Activated CD4-positive, alpha-beta T cell treated with anti-CD3 and anti-CD28 coated beads for 36 hours (primary cell): ENCODE results near the gene CD34. TPM values are rescaled to one million over a fixed set of nuclear protein-coding genes. Genes with fewer than 3 reads are reported as not detected.

Experiments
- ATAC-seq: fragments of 200-7000 bp; cut with Tn5 transposase; one replicate; pipeline ENCODE4 v1.10.0; 2021; ENCODE audit warnings: mild to moderate bottlenecking, moderate library complexity
- CTCF ChIA-PET: fragments of 350-600 bp; sonication (Branson Sonifier 250); formaldehyde crosslinking; loops from one replicate; lab custom pipeline; 2021; ENCODE audit warnings: antibody characterized with exemption; lab: Charles Lee
- POLR2A ChIA-PET: fragments of 350-600 bp; sonication (Branson Sonifier 250); formaldehyde crosslinking; loops from one replicate; lab custom pipeline; 2021; ENCODE audit warnings: antibody characterized with exemption, inconsistent platforms; lab: Charles Lee
- DNase-seq: peaks from one replicate; pipeline ENCODE4 v3.0.0-alpha.2; 2020
- H3K27ac Mint-ChIP-seq: one replicate; pipeline ENCODE4 v1.8.0; 2021; ENCODE audit warnings: mixed read lengths
- H3K27me3 Mint-ChIP-seq: one replicate; pipeline ENCODE4 v1.8.0; 2021; ENCODE audit warnings: mixed read lengths
- H3K36me3 Mint-ChIP-seq: one replicate; pipeline ENCODE4 v1.8.0; 2021; ENCODE audit warnings: low read depth, mixed read lengths
- H3K4me1 Mint-ChIP-seq: one replicate; pipeline ENCODE4 v1.8.0; 2021; ENCODE audit warnings: mixed read lengths
- H3K4me3 Mint-ChIP-seq: one replicate; pipeline ENCODE4 v1.8.0; 2021; ENCODE audit warnings: mild to moderate bottlenecking, moderate library complexity, mixed read lengths
- H3K9me3 Mint-ChIP-seq: one replicate; pipeline ENCODE4 v1.8.0; 2021; ENCODE audit warnings: low read depth, mixed read lengths
- intact Hi-C, 2 experiments: fragments of 100-400 bp; cut with DNase I in 1 of 2; cut with micrococcal nuclease in 1 of 2; formaldehyde crosslinking; loops; one replicate each; pipeline versions ENCODE4 v1.14.2 to v1.15.1; 2022 to 2024; cut with DNase I, micrococcal nuclease
- total RNA-seq, 2 experiments: library from RNA; stranded (reverse); gene quantifications; one replicate each; pipeline ENCODE4 v1.2.3, GENCODE V29; 2021

Gene CD34
- total RNA-seq, 2 experiments from 2014 or later = 0.02 to 0.04 TPM

- H3K9me3 Mint-ChIP-seq = no peaks in the 10 kb centered on the region
- H3K27me3 Mint-ChIP-seq = no peaks in the 10 kb centered on the region
- H3K27ac Mint-ChIP-seq = peak overlapping the region; percentile 88
- ChIA-PET CTCF (interaction anchor here (0.7 to 17.2 kb wide), 11 partner anchors 9 to 180 kb away, joined by 3 to 297 read pairs (median 3); no protein-coding TSS in a partner anchor), POLR2A (no interaction called here)
- H3K4me1 Mint-ChIP-seq = peaks cover 56% of the 10 kb centered on the region
- intact Hi-C loops = loop anchor here in 1 of 2 experiments (5.0 kb wide), 1 partner anchor 1954 kb away; the partner anchor contains the start of gene UTP25
- ATAC-seq (peak; percentile 42), DNase-seq (peak; percentile 63)
- H3K4me3 Mint-ChIP-seq = peak overlapping the region; percentile 59
- no peaks in the 10 kb centered on the region for H3K36me3 Mint-ChIP-seq
Observed at GRCh38 chr1:207873055-207873890, 37.7 kb downstream of the CD34 start.

- ATAC-seq (no peak), DNase-seq (no peak)
- ChIA-PET POLR2A (no interaction called here), CTCF (interaction anchor here (0.7 to 17.2 kb wide), 10 partner anchors 12 to 179 kb away, joined by 3 to 297 read pairs (median 4); no protein-coding TSS in a partner anchor)
- intact Hi-C loops = loop anchor here in 1 of 2 experiments (5.0 kb wide), 1 partner anchor 1955 kb away; the partner anchor contains the start of gene UTP25
- no peaks in the 10 kb centered on the region for H3K27me3 Mint-ChIP-seq
- H3K36me3 Mint-ChIP-seq = peaks cover 3% of the 10 kb centered on the region
- H3K4me3 Mint-ChIP-seq = peak overlapping the region; percentile 59
- peak overlapping the region; percentile 88 for H3K27ac Mint-ChIP-seq
- H3K4me1 Mint-ChIP-seq = peaks cover 59% of the 10 kb centered on the region
- H3K9me3 Mint-ChIP-seq = no peaks in the 10 kb centered on the region
Observed at GRCh38 chr1:207872621-207873020, 38.3 kb downstream of the CD34 start.

DNA sequence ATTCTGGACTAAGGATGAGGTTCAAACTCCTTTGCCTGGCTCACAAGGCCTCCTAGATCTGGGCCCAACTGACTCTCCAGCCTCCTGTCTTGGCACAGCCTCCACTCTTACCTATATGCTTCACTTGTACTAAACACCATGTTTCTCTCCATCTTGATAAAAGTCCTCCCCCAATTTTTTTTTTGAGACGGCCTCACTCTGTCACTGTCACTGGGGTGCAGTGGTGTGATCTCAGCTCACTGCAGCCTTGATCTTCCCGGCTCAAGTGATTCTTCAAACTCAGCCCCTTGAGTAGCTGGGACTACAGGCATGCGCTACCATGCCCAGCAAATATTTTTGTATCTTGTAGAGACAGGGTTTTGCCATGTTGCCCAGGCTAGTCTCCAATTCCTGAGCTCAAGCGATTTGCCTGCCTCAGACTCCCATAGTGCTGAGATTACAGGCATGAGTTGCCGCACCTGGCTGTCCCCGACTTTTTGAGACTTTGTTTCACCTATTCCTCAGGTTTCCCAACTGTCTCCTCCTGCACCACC is 39.7 kb downstream of the CD34 start:
- no peaks in the 10 kb centered on the region for H3K9me3 Mint-ChIP-seq
- no peaks in the 10 kb centered on the region for H3K27me3 Mint-ChIP-seq
- intact Hi-C loops = loop anchor here in 1 of 2 experiments (5.0 kb wide), 1 partner anchor 1956 kb away; the partner anchor contains the start of gene UTP25
- peak overlapping the region; percentile 94 for H3K27ac Mint-ChIP-seq
- ChIA-PET CTCF (interaction anchor here (0.6 to 17.2 kb wide), 5 partner anchors 13 to 961 kb away, joined by 3 to 297 read pairs (median 3); no protein-coding TSS in a partner anchor), POLR2A (no interaction called here)
- peaks cover 15% of the 10 kb centered on the region for H3K36me3 Mint-ChIP-seq
- DNase-seq (no peak), ATAC-seq (no peak)
- peaks cover 73% of the 10 kb centered on the region for H3K4me1 Mint-ChIP-seq
- H3K4me3 Mint-ChIP-seq = no peak overlapping the region

DNA sequence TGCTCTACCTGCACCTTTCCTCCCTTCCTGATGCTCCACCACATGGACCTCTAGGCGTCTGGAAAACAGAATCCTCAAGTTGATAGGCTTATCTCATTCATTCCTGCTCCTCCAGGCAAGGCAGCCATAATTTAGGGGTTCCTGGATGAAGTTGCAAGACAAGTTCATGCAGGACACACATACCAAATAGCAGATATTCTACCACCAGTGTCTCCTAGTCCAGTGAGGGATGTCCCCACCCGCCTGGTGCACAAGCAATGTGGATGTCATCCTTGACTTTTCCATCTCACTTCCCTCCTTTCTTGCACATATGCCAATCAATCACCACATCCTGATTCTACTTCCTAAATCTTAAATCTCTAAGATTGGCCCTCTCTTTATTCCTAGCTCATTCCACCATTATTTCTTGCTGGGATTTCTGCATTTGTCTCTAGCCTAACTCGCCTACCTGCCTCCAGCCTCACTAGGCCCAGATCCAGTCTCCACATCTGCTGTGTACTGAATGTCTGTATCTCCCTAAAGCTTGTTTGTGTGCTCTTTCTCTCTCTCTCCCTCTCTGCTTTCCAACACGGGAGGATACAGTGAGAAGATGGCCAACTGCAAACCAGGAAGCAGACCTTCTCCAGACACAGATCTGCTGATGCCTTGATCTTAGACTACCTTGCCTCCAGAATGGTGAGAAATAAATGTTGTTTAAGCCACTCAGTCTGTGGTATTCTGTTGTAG is 40.5 kb downstream of the CD34 start:
- Mint-ChIP-seq H3K4me1 (peaks cover 76% of the 10 kb centered on the region), H3K9me3 (no peaks in the 10 kb centered on the region), H3K27ac (peak overlapping the region; percentile 94), H3K27me3 (no peaks in the 10 kb centered on the region), H3K36me3 (peaks cover 21% of the 10 kb centered on the region), H3K4me3 (peak overlapping the region; percentile 76)
- POLR2A ChIA-PET = interaction anchor here (0.5 kb wide), 1 partner anchor 73 kb away, joined by 3 read pairs; no protein-coding TSS in a partner anchor
- DNase-seq (no peak), ATAC-seq (no peak)
- CTCF ChIA-PET = interaction anchor here (0.6 to 17.2 kb wide), 7 partner anchors 14 to 961 kb away, joined by 3 to 297 read pairs (median 3); no protein-coding TSS in a partner anchor
- intact Hi-C loops = loop anchor here in 1 of 2 experiments (5.0 kb wide), 1 partner anchor 1957 kb away; the partner anchor contains the start of gene UTP25

GRCh38 chr1:207869859-207870258 is 41.1 kb downstream of the CD34 start:
- ChIA-PET POLR2A (interaction anchor here (0.6 kb wide), 1 partner anchor 12 kb away, joined by 3 read pairs; no protein-coding TSS in a partner anchor), CTCF (interaction anchor here (0.6 to 17.2 kb wide), 10 partner anchors 15 to 93 kb away, joined by 3 to 297 read pairs (median 7); partner anchors contain the start of gene CD34)
- H3K4me1 Mint-ChIP-seq = peaks cover 79% of the 10 kb centered on the region
- DNase-seq (no peak), ATAC-seq (no peak)
- no peaks in the 10 kb centered on the region for H3K27me3 Mint-ChIP-seq
- H3K27ac Mint-ChIP-seq = peak overlapping the region; percentile 94
- H3K4me3 Mint-ChIP-seq = peak overlapping the region; percentile 76
- H3K9me3 Mint-ChIP-seq = no peaks in the 10 kb centered on the region
- H3K36me3 Mint-ChIP-seq = peaks cover 25% of the 10 kb centered on the region
- intact Hi-C loops = loop anchor here (1.0 to 10.0 kb wide), 8 partner anchors 13 to 1957 kb away; partner anchors contain the start of genes CD46 (in 1 of the 2), PFKFB2 (in 1 of the 2), TRAF3IP3 (in 1 of the 2) and UTP25 (in 1 of the 2)

- DNase-seq (peak; percentile 82), ATAC-seq (peak; percentile 49)
- Mint-ChIP-seq H3K4me1 (peaks cover 84% of the 10 kb centered on the region), H3K27ac (peak overlapping the region; percentile 94), H3K4me3 (peak overlapping the region; percentile 90), H3K27me3 (no peaks in the 10 kb centered on the region), H3K9me3 (no peaks in the 10 kb centered on the region), H3K36me3 (peaks cover 29% of the 10 kb centered on the region)
- POLR2A ChIA-PET = interaction anchor here (0.5 to 2.6 kb wide), 6 partner anchors 11 to 72 kb away, joined by 3 to 19 read pairs (median 6); no protein-coding TSS in a partner anchor
- CTCF ChIA-PET = interaction anchor here (0.8 to 17.2 kb wide), 15 partner anchors 9 to 94 kb away, joined by 3 to 297 read pairs (median 5); partner anchors contain the start of gene CD34
- intact Hi-C loops = loop anchor here (1.0 to 10.0 kb wide), 7 partner anchors 14 to 1886 kb away; partner anchors contain the start of genes CD46 (in 1 of the 2), PFKFB2 (in 1 of the 2), TRAF3IP3 (in 1 of the 2) and YOD1 (in 1 of the 2)
Observed at GRCh38 chr1:207868774-207869721, 41.9 kb downstream of the CD34 start.

DNA sequence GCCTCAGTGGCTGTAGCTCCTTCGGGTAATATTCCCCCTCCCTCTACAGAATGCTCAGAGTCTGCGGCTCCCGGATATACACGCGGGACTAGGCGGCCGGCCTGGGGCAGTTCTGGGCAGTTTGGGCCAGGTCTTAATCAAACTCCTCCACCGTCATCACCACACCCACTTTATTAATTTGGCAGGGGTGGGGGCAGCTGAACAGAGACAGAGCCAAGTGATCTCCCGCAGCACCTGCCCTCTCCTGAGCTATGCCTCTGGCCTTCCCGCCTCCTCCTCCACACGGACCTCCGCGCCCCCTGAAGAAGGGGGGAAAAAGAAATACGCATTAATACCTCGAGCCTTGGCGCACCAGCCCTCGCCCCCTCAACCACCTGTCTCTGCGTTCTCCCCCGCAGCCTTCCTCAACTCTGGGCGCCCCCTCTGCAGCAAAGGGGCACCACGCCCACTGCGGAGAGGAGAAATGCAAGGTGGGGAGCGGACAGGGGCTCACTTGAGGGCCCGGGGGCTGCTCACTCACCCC is 42.6 kb downstream of the CD34 start:
- Mint-ChIP-seq H3K4me1 (peaks cover 82% of the 10 kb centered on the region), H3K4me3 (peak overlapping the region; percentile 90), H3K9me3 (no peaks in the 10 kb centered on the region), H3K27ac (peak overlapping the region; percentile 89), H3K36me3 (peaks cover 33% of the 10 kb centered on the region), H3K27me3 (no peaks in the 10 kb centered on the region)
- POLR2A ChIA-PET = interaction anchor here (0.5 to 2.6 kb wide), 6 partner anchors 12 to 71 kb away, joined by 3 to 19 read pairs (median 6); no protein-coding TSS in a partner anchor
- peak; percentile 18 for ATAC-seq
- DNase-seq = peak; percentile 66
- CTCF ChIA-PET = interaction anchor here (0.7 to 17.2 kb wide), 16 partner anchors 9 to 184 kb away, joined by 3 to 297 read pairs (median 5); partner anchors contain the start of gene CD34
- intact Hi-C loops = loop anchor here in 1 of 2 experiments (2.0 to 10.0 kb wide), 4 partner anchors 20 to 1886 kb away; partner anchors contain the start of genes CD46, PFKFB2, TRAF3IP3 and YOD1

DNA sequence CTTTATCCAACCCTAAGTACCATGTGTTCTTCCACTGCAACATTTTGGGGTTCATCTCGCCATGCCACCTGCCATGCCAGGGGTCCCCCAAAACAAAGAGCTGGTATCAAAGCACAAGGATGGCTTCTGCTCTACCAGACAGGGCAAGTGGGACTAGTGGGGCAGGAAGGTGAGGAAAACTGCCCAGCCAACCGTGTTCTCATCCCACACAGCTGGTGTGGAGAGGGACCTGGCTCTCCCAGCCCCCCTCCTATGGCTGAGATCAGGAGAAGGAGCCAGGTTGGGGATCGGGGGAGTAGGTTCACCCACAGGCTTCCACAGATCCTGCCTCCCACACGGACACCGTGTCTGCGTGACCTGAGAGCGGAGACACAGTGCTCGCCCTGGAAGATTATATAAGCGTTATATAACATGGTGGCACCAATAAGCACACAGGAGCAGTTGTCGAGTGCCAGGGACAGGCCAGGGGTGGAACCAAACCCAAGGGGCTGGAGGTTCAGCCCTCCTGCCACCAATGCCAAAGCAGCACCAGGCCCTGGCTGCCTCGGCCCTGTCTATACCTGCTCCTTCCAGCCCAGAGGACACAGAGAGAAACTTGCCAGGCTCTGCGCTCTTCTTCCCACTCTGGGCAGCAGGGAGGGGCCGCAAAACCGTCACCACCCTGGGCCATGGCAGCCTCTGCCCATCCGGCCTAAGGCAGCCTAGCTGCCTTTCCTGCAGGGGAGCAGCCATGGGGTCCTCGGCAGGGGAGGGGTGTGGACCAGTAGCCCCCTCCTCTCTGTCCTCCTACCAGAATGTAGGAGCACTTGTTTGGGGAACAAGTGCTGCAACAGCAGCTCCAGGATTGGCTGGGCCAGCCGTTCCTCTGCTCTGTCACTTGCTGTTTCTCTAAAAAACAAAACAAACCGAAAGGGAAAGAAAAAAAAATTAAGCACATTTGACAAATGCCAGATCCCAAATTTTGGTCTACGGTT is 43.5 kb downstream of the CD34 start:
- peak overlapping the region; percentile 89 for H3K27ac Mint-ChIP-seq
- H3K36me3 Mint-ChIP-seq = peaks cover 42% of the 10 kb centered on the region
- H3K27me3 Mint-ChIP-seq = no peaks in the 10 kb centered on the region
- H3K4me3 Mint-ChIP-seq = peak overlapping the region; percentile 90
- H3K4me1 Mint-ChIP-seq = peaks cover 82% of the 10 kb centered on the region
- intact Hi-C loops = loop anchor here (2.0 to 10.0 kb wide), 5 partner anchors 15 to 1887 kb away; partner anchors contain the start of genes CD46 (in 1 of the 2), PFKFB2 (in 1 of the 2), TRAF3IP3 (in 1 of the 2) and YOD1 (in 1 of the 2)
- H3K9me3 Mint-ChIP-seq = no peaks in the 10 kb centered on the region
- peak; percentile 17 for ATAC-seq
- ChIA-PET POLR2A (interaction anchor here (0.7 to 2.6 kb wide), 6 partner anchors 11 to 44 kb away, joined by 3 to 19 read pairs (median 5); no protein-coding TSS in a partner anchor), CTCF (interaction anchor here (0.6 to 17.2 kb wide), 8 partner anchors 17 to 219 kb away, joined by 3 to 297 read pairs (median 18); no protein-coding TSS in a partner anchor)
- peak; percentile 59 for DNase-seq
